ENCODE measurements around the gene TNK2.
"Not testable (repeated sequence)": the region's sequence is repeated elsewhere in the genome, so short reads cannot be mapped to it uniquely, and the experiment has no call there.

TNK2 gene

GRCh38 chr3:195866686-195867511 lies 41.5 kb downstream of the TNK2 start:
- no peak for ATAC-seq (ENCODE audit: insufficient read depth, low read depth)
- H4K20me1 ChIP-seq (ENCODE audit: insufficient read depth, low read length): no peaks in the 10 kb centered on the region

GRCh38 chr3:195865752-195866151 lies 42.6 kb downstream of the TNK2 start:
- Histone ChIP-seq H3K27me3 (ENCODE audit: insufficient read depth, low read length, poor library complexity) (no peaks in the 10 kb centered on the region), H3K9ac (ENCODE audit: low read depth, low read length) (no peak overlapping the region), H2AFZ (ENCODE audit: low read depth, low read length) (no peak overlapping the region), H3K9me3 (ENCODE audit: insufficient read depth, low read length, severe bottlenecking) (no peaks in the 10 kb centered on the region), H4K20me1 (ENCODE audit: insufficient read depth, low read length) (no peaks in the 10 kb centered on the region), H3K4me1 (ENCODE audit: insufficient read depth, low read length) (no peaks in the 10 kb centered on the region), H3K79me2 (ENCODE audit: insufficient read depth, low read length) (no peaks in the 10 kb centered on the region), H3K36me3 (ENCODE audit: insufficient read depth, low read length) (peaks cover 34% of the 10 kb centered on the region), H3K4me2 (ENCODE audit: insufficient read depth, low read length) (no peak overlapping the region), H3K4me3 (ENCODE audit: low read depth in 1 of 2, low read length in 2 of 2) (no peak overlapping the region), H3K27ac (ENCODE audit: low read length) (no peak overlapping the region)
- TF ChIP-seq CTCF (IDR thresholded peaks at IDR 0.05; ENCODE audit: borderline replicate concordance, extremely low read depth, low read length, poor library complexity, severe bottlenecking): no peak
- TF ChIP-seq EZH2 (IDR thresholded peaks at IDR 0.05; ENCODE audit: borderline replicate concordance, low read depth, low read length, severe bottlenecking): no peak
- DNase-seq (no peak), ATAC-seq (ENCODE audit: insufficient read depth, low read depth) (no peak)

More at GRCh38 chr3:195866686-195867511, 41.5 kb downstream of the TNK2 start:
- H3K9me3 ChIP-seq (ENCODE audit: insufficient read depth, low read length, severe bottlenecking): no peaks in the 10 kb centered on the region
- DNase-seq: no peak
- no peaks in the 10 kb centered on the region for H3K79me2 ChIP-seq (ENCODE audit: insufficient read depth, low read length)
- H3K9ac ChIP-seq (ENCODE audit: low read depth, low read length): no peak overlapping the region
- H2AFZ ChIP-seq (ENCODE audit: low read depth, low read length): no peak overlapping the region
- H3K27me3 ChIP-seq (ENCODE audit: insufficient read depth, low read length, poor library complexity): no peaks in the 10 kb centered on the region
- no peak overlapping the region for H3K4me2 ChIP-seq (ENCODE audit: insufficient read depth, low read length)
- TF ChIP-seq CTCF (IDR thresholded peaks at IDR 0.05; ENCODE audit: borderline replicate concordance, extremely low read depth, low read length, poor library complexity, severe bottlenecking) (no peak), EZH2 (IDR thresholded peaks at IDR 0.05; ENCODE audit: borderline replicate concordance, low read depth, low read length, severe bottlenecking) (no peak)
- peaks cover 40% of the 10 kb centered on the region for H3K36me3 ChIP-seq (ENCODE audit: insufficient read depth, low read length)
- H3K4me1 ChIP-seq (ENCODE audit: insufficient read depth, low read length): no peaks in the 10 kb centered on the region
- no peak overlapping the region for H3K27ac ChIP-seq (ENCODE audit: low read length)
- no peak overlapping the region for H3K4me3 ChIP-seq (ENCODE audit: low read depth in 1 of 2, low read length in 2 of 2)

GRCh38 chr3:195863121-195864061 lies 45.0 kb downstream of the TNK2 start:
- Histone ChIP-seq H3K4me3 (ENCODE audit: low read depth in 1 of 2, low read length in 2 of 2) (no peak overlapping the region), H3K36me3 (ENCODE audit: insufficient read depth, low read length) (peaks cover 17% of the 10 kb centered on the region), H3K4me1 (ENCODE audit: insufficient read depth, low read length) (0 out of 2 replicates have a peak, but pooled peaks cover 5% of the 10 kb centered on the region), H3K9me3 (ENCODE audit: insufficient read depth, low read length, severe bottlenecking) (no peaks in the 10 kb centered on the region), H3K27me3 (ENCODE audit: insufficient read depth, low read length, poor library complexity) (no peaks in the 10 kb centered on the region), H3K79me2 (ENCODE audit: insufficient read depth, low read length) (no peaks in the 10 kb centered on the region), H4K20me1 (ENCODE audit: insufficient read depth, low read length) (no peaks in the 10 kb centered on the region), H3K4me2 (ENCODE audit: insufficient read depth, low read length) (no peak overlapping the region), H3K9ac (ENCODE audit: low read depth, low read length) (no peak overlapping the region), H3K27ac (ENCODE audit: low read length) (no peak overlapping the region), H2AFZ (ENCODE audit: low read depth, low read length) (no peak overlapping the region)
- TF ChIP-seq EZH2 (IDR thresholded peaks at IDR 0.05; ENCODE audit: borderline replicate concordance, low read depth, low read length, severe bottlenecking): no peak
- TF ChIP-seq CTCF (IDR thresholded peaks at IDR 0.05; ENCODE audit: borderline replicate concordance, extremely low read depth, low read length, poor library complexity, severe bottlenecking): peak; percentile 61
- ATAC-seq (ENCODE audit: insufficient read depth, low read depth) (peak; percentile 47; the same call in 1 of the 3 replicates), DNase-seq (peak; percentile 24)

GRCh38 chr3:195862318-195862717 lies 46.0 kb downstream of the TNK2 start:
- not testable (repeated sequence) for H2AFZ ChIP-seq (ENCODE audit: low read depth, low read length); H4K20me1 ChIP-seq (ENCODE audit: insufficient read depth, low read length); H3K4me1 ChIP-seq (ENCODE audit: insufficient read depth, low read length); ATAC-seq (ENCODE audit: insufficient read depth, low read depth); H3K79me2 ChIP-seq (ENCODE audit: insufficient read depth, low read length); H3K9ac ChIP-seq (ENCODE audit: low read depth, low read length); H3K27ac ChIP-seq (ENCODE audit: low read length); H3K27me3 ChIP-seq (ENCODE audit: insufficient read depth, low read length, poor library complexity); H3K4me2 ChIP-seq (ENCODE audit: insufficient read depth, low read length); DNase-seq; H3K4me3 ChIP-seq (ENCODE audit: low read depth in 1 of 2, low read length in 2 of 2); H3K9me3 ChIP-seq (ENCODE audit: insufficient read depth, low read length, severe bottlenecking)
- peaks cover 11% of the 10 kb centered on the region; the same call in 1 of the 2 replicates for H3K36me3 ChIP-seq (ENCODE audit: insufficient read depth, low read length)

Data from DND-41 (cell line).